Measurements from ENCODE around the gene PCCA. TPM values are rescaled to one million over a fixed set of nuclear protein-coding genes. Genes with fewer than 3 reads are reported as not detected.

Gene PCCA
- total and polyA plus RNA-seq, 5 donors: 35.6 to 56.2 (median 54.6) TPM

- intact Hi-C loops (cut with DNase I): no loop called here
- Histone ChIP-seq H3K4me1 (ENCODE audit: control insufficient read depth, insufficient read depth, low read length) (peaks cover 2% of the 10 kb centered on the region), H3K27me3 (ENCODE audit: control insufficient read depth, insufficient read depth) (no peaks in the 10 kb centered on the region), H3K27ac (ENCODE audit: low read length) (no peak overlapping the region), H3K4me3 (ENCODE audit: low read length) (no peak overlapping the region), H3K9me3 (ENCODE audit: control insufficient read depth, low read length) (no peaks in the 10 kb centered on the region)
- no peak for DNase-seq
- WGBS: 91% methylated on average over 7 of the region's 7 CpGs
- ATAC-seq: no peak
These were observed 404.5 kb downstream of the PCCA start for GRCh38 chr13:100493418-100493817.

- no peak for ATAC-seq
- intact Hi-C loops (cut with DNase I): no loop called here
- WGBS: 72% methylated on average over 1 of the region's 1 CpG
These were observed 406.6 kb downstream of the PCCA start for GRCh38 chr13:100495455-100495854.

GRCh38 chr13:100497389-100497788, 408.5 kb downstream of the PCCA start:
- H3K9me3 ChIP-seq (ENCODE audit: control insufficient read depth, low read length): no peaks in the 10 kb centered on the region
- intact Hi-C loops (cut with DNase I): no loop called here
- ATAC-seq (peak in 1 of 2 donors; percentile 25), DNase-seq (no peak)
- no peaks in the 10 kb centered on the region for H3K4me1 ChIP-seq (ENCODE audit: control insufficient read depth, insufficient read depth, low read length)
- no peak overlapping the region for H3K27ac ChIP-seq (ENCODE audit: low read length)
- H3K4me3 ChIP-seq (ENCODE audit: low read length): no peak overlapping the region
- no peaks in the 10 kb centered on the region for H3K27me3 ChIP-seq (ENCODE audit: control insufficient read depth, insufficient read depth)
- 86% methylated on average over 1 of the region's 1 CpG for WGBS

More at GRCh38 chr13:100495455-100495854, 406.6 kb downstream of the PCCA start:
- no peak for DNase-seq
- Histone ChIP-seq H3K27ac (ENCODE audit: low read length) (no peak overlapping the region), H3K4me3 (ENCODE audit: low read length) (no peak overlapping the region), H3K9me3 (ENCODE audit: control insufficient read depth, low read length) (no peaks in the 10 kb centered on the region), H3K27me3 (ENCODE audit: control insufficient read depth, insufficient read depth) (no peaks in the 10 kb centered on the region), H3K4me1 (ENCODE audit: control insufficient read depth, insufficient read depth, low read length) (peaks cover 2% of the 10 kb centered on the region)

- Histone ChIP-seq H3K9me3 (ENCODE audit: control insufficient read depth, low read length) (no peaks in the 10 kb centered on the region), H3K4me3 (ENCODE audit: low read length) (no peak overlapping the region), H3K27me3 (ENCODE audit: control insufficient read depth, insufficient read depth) (no peaks in the 10 kb centered on the region), H3K27ac (ENCODE audit: low read length) (no peak overlapping the region), H3K4me1 (ENCODE audit: control insufficient read depth, insufficient read depth, low read length) (no peaks in the 10 kb centered on the region)
- WGBS: 49% methylated on average over 2 of the region's 2 CpGs
- DNase-seq (no peak), ATAC-seq (no peak)
- intact Hi-C loops (cut with DNase I): no loop called here
These were observed 413.6 kb downstream of the PCCA start for GRCh38 chr13:100502446-100502845.

GRCh38 chr13:100503622-100504021, 414.7 kb downstream of the PCCA start:
- no peak for ATAC-seq

GRCh38 chr13:100506154-100506553, 417.3 kb downstream of the PCCA start:
- WGBS: 87% methylated on average over 15 of the region's 15 CpGs
- Histone ChIP-seq H3K27ac (ENCODE audit: low read length) (no peak overlapping the region), H3K27me3 (ENCODE audit: control insufficient read depth, insufficient read depth) (no peaks in the 10 kb centered on the region), H3K4me1 (ENCODE audit: control insufficient read depth, insufficient read depth, low read length) (no peaks in the 10 kb centered on the region), H3K4me3 (ENCODE audit: low read length) (no peak overlapping the region), H3K9me3 (ENCODE audit: control insufficient read depth, low read length) (no peaks in the 10 kb centered on the region)
- DNase-seq (no peak), ATAC-seq (no peak)
- intact Hi-C loops (cut with DNase I): no loop called here

More at GRCh38 chr13:100503622-100504021, 414.7 kb downstream of the PCCA start:
- WGBS: 99% methylated on average over 3 of the region's 3 CpGs
- Histone ChIP-seq H3K4me3 (ENCODE audit: low read length) (no peak overlapping the region), H3K4me1 (ENCODE audit: control insufficient read depth, insufficient read depth, low read length) (no peaks in the 10 kb centered on the region), H3K9me3 (ENCODE audit: control insufficient read depth, low read length) (no peaks in the 10 kb centered on the region), H3K27me3 (ENCODE audit: control insufficient read depth, insufficient read depth) (no peaks in the 10 kb centered on the region), H3K27ac (ENCODE audit: low read length) (no peak overlapping the region)
- intact Hi-C loops (cut with DNase I): no loop called here
- DNase-seq: no peak

- H3K4me1 ChIP-seq (ENCODE audit: control insufficient read depth, insufficient read depth, low read length): no peaks in the 10 kb centered on the region
- H3K27me3 ChIP-seq (ENCODE audit: control insufficient read depth, insufficient read depth): no peaks in the 10 kb centered on the region
- no peak overlapping the region for H3K4me3 ChIP-seq (ENCODE audit: low read length)
- ATAC-seq: peak in 1 of 2 donors; percentile 59
- WGBS: 71% methylated on average over 9 of the region's 9 CpGs
- no peaks in the 10 kb centered on the region for H3K9me3 ChIP-seq (ENCODE audit: control insufficient read depth, low read length)
- no peak overlapping the region for H3K27ac ChIP-seq (ENCODE audit: low read length)
- DNase-seq: no peak
- intact Hi-C loops (cut with DNase I): no loop called here
These were observed 417.9 kb downstream of the PCCA start for GRCh38 chr13:100506600-100507422.

GRCh38 chr13:100508455-100508854, 419.6 kb downstream of the PCCA start:
- WGBS: 93% methylated on average over 6 of the region's 6 CpGs
- Histone ChIP-seq H3K4me1 (ENCODE audit: control insufficient read depth, insufficient read depth, low read length) (no peaks in the 10 kb centered on the region), H3K4me3 (ENCODE audit: low read length) (no peak overlapping the region), H3K27ac (ENCODE audit: low read length) (no peak overlapping the region), H3K9me3 (ENCODE audit: control insufficient read depth, low read length) (no peaks in the 10 kb centered on the region), H3K27me3 (ENCODE audit: control insufficient read depth, insufficient read depth) (no peaks in the 10 kb centered on the region)
- no peak for ATAC-seq
- no peak for DNase-seq
- intact Hi-C loops (cut with DNase I): no loop called here

- no peak overlapping the region for H3K4me3 ChIP-seq (ENCODE audit: low read length)
- 86% methylated on average over 8 of the region's 8 CpGs for WGBS
- H3K27me3 ChIP-seq (ENCODE audit: control insufficient read depth, insufficient read depth): no peaks in the 10 kb centered on the region
- H3K27ac ChIP-seq (ENCODE audit: low read length): no peak overlapping the region
- DNase-seq: no peak
- H3K4me1 ChIP-seq (ENCODE audit: control insufficient read depth, insufficient read depth, low read length): no peaks in the 10 kb centered on the region
- no peaks in the 10 kb centered on the region for H3K9me3 ChIP-seq (ENCODE audit: control insufficient read depth, low read length)
- no peak for ATAC-seq
- intact Hi-C loops (cut with DNase I): no loop called here
These were observed 420.1 kb downstream of the PCCA start for GRCh38 chr13:100508996-100509395.

- Histone ChIP-seq H3K9me3 (ENCODE audit: control insufficient read depth, low read length) (no peaks in the 10 kb centered on the region), H3K4me1 (ENCODE audit: control insufficient read depth, insufficient read depth, low read length) (no peaks in the 10 kb centered on the region), H3K4me3 (ENCODE audit: low read length) (no peak overlapping the region), H3K27me3 (ENCODE audit: control insufficient read depth, insufficient read depth) (no peaks in the 10 kb centered on the region), H3K27ac (ENCODE audit: low read length) (no peak overlapping the region)
- intact Hi-C loops (cut with DNase I): loop anchor here in 3 of 4 donors (5.0 to 10.0 kb wide), 3 partner anchors 266 to 856 kb away; no protein-coding TSS in a partner anchor
- WGBS: 84% methylated on average over 11 of the region's 11 CpGs
- DNase-seq (no peak), ATAC-seq (peak in 1 of 2 donors; percentile 17)
These were observed 421.5 kb downstream of the PCCA start for GRCh38 chr13:100510208-100510957.

GRCh38 chr13:100511466-100511865, 422.6 kb downstream of the PCCA start:
- Histone ChIP-seq H3K27ac (ENCODE audit: low read length) (no peak overlapping the region), H3K4me1 (ENCODE audit: control insufficient read depth, insufficient read depth, low read length) (no peaks in the 10 kb centered on the region), H3K9me3 (ENCODE audit: control insufficient read depth, low read length) (no peaks in the 10 kb centered on the region), H3K27me3 (ENCODE audit: control insufficient read depth, insufficient read depth) (no peaks in the 10 kb centered on the region), H3K4me3 (ENCODE audit: low read length) (no peak overlapping the region)
- DNase-seq (no peak), ATAC-seq (peak; percentile 17 to 29)
- intact Hi-C loops (cut with DNase I): loop anchor here in 3 of 4 donors (5.0 to 10.0 kb wide), 3 partner anchors 267 to 857 kb away; no protein-coding TSS in a partner anchor
- 64% methylated on average over 7 of the region's 7 CpGs for WGBS
